ENCODE measurements around the gene SNX27.
"Not testable (repeated sequence)": the region's sequence is repeated elsewhere in the genome, so short reads cannot be mapped to it uniquely, and the experiment has no call there.

Gene SNX27

GRCh38 chr1:151635479-151636072, 23.7 kb downstream of the SNX27 start:
- no peak overlapping the region for H3K4me3 ChIP-seq (ENCODE audit: low read length)
- H3K4me1 ChIP-seq (ENCODE audit: control insufficient read depth, insufficient read depth, low read length): no peaks in the 10 kb centered on the region
- H3K27ac ChIP-seq (ENCODE audit: low read length): no peak overlapping the region
- WGBS (ENCODE audit: insufficient coverage, insufficient read length): no CpG with 5 or more reads among the region's 2 CpGs
- no peaks in the 10 kb centered on the region for H3K9me3 ChIP-seq (ENCODE audit: control insufficient read depth, insufficient read depth, low read length)
- H3K27me3 ChIP-seq (ENCODE audit: control insufficient read depth, insufficient read depth, low read length): no peaks in the 10 kb centered on the region
- DNase-seq (ENCODE audit: low read depth, low spot score): no peak
- H3K36me3 ChIP-seq (ENCODE audit: control insufficient read depth, insufficient read depth, low read length): no peaks in the 10 kb centered on the region

- H3K36me3 ChIP-seq (ENCODE audit: control insufficient read depth, insufficient read depth, low read length): no peaks in the 10 kb centered on the region
- no peaks in the 10 kb centered on the region for H3K9me3 ChIP-seq (ENCODE audit: control insufficient read depth, insufficient read depth, low read length)
- H3K27me3 ChIP-seq (ENCODE audit: control insufficient read depth, insufficient read depth, low read length): no peaks in the 10 kb centered on the region
- H3K4me1 ChIP-seq (ENCODE audit: control insufficient read depth, insufficient read depth, low read length): no peaks in the 10 kb centered on the region
- no peak overlapping the region for H3K27ac ChIP-seq (ENCODE audit: low read length)
- no CpG with 5 or more reads among the region's 2 CpGs for WGBS (ENCODE audit: insufficient coverage, insufficient read length)
- no peak for DNase-seq (ENCODE audit: low read depth, low spot score)
- no peak overlapping the region for H3K4me3 ChIP-seq (ENCODE audit: low read length)
Measured at GRCh38 chr1:151638074-151638775, 26.4 kb downstream of the SNX27 start.

- Histone ChIP-seq H3K36me3 (ENCODE audit: control insufficient read depth, insufficient read depth, low read length) (no peaks in the 10 kb centered on the region), H3K4me1 (ENCODE audit: control insufficient read depth, insufficient read depth, low read length) (no peaks in the 10 kb centered on the region), H3K27ac (ENCODE audit: low read length) (no peak overlapping the region), H3K27me3 (ENCODE audit: control insufficient read depth, insufficient read depth, low read length) (no peaks in the 10 kb centered on the region), H3K9me3 (ENCODE audit: control insufficient read depth, insufficient read depth, low read length) (no peaks in the 10 kb centered on the region), H3K4me3 (ENCODE audit: low read length) (no peak overlapping the region)
- WGBS (ENCODE audit: insufficient coverage, insufficient read length): no CpG with 5 or more reads among the region's 9 CpGs
- DNase-seq (ENCODE audit: low read depth, low spot score): no peak
Measured at GRCh38 chr1:151638812-151639211, 27.0 kb downstream of the SNX27 start.

GRCh38 chr1:151639466-151639865, 27.6 kb downstream of the SNX27 start:
- DNase-seq (ENCODE audit: low read depth, low spot score): no peak
- no peak overlapping the region for H3K4me3 ChIP-seq (ENCODE audit: low read length)
- H3K27me3 ChIP-seq (ENCODE audit: control insufficient read depth, insufficient read depth, low read length): no peaks in the 10 kb centered on the region
- no peak overlapping the region for H3K27ac ChIP-seq (ENCODE audit: low read length)
- H3K4me1 ChIP-seq (ENCODE audit: control insufficient read depth, insufficient read depth, low read length): no peaks in the 10 kb centered on the region
- H3K36me3 ChIP-seq (ENCODE audit: control insufficient read depth, insufficient read depth, low read length): no peaks in the 10 kb centered on the region
- WGBS (ENCODE audit: insufficient coverage, insufficient read length): no CpG with 5 or more reads among the region's 2 CpGs
- H3K9me3 ChIP-seq (ENCODE audit: control insufficient read depth, insufficient read depth, low read length): no peaks in the 10 kb centered on the region

- H3K4me3 ChIP-seq (ENCODE audit: low read length): no peak overlapping the region
- H3K9me3 ChIP-seq (ENCODE audit: control insufficient read depth, insufficient read depth, low read length): no peaks in the 10 kb centered on the region
- DNase-seq (ENCODE audit: low read depth, low spot score): no peak
- no peak overlapping the region for H3K27ac ChIP-seq (ENCODE audit: low read length)
- H3K4me1 ChIP-seq (ENCODE audit: control insufficient read depth, insufficient read depth, low read length): no peaks in the 10 kb centered on the region
- WGBS (ENCODE audit: insufficient coverage, insufficient read length): no CpG with 5 or more reads among the region's 1 CpG
- no peaks in the 10 kb centered on the region for H3K36me3 ChIP-seq (ENCODE audit: control insufficient read depth, insufficient read depth, low read length)
- no peaks in the 10 kb centered on the region for H3K27me3 ChIP-seq (ENCODE audit: control insufficient read depth, insufficient read depth, low read length)
Measured at GRCh38 chr1:151641229-151641628, 29.4 kb downstream of the SNX27 start.

GRCh38 chr1:151643085-151643484, 31.2 kb downstream of the SNX27 start:
- H3K9me3 ChIP-seq (ENCODE audit: control insufficient read depth, insufficient read depth, low read length); H3K36me3 ChIP-seq (ENCODE audit: control insufficient read depth, insufficient read depth, low read length); DNase-seq (ENCODE audit: low read depth, low spot score); H3K4me1 ChIP-seq (ENCODE audit: control insufficient read depth, insufficient read depth, low read length); H3K4me3 ChIP-seq (ENCODE audit: low read length); H3K27ac ChIP-seq (ENCODE audit: low read length); H3K27me3 ChIP-seq (ENCODE audit: control insufficient read depth, insufficient read depth, low read length): not testable (repeated sequence)
- no CpG with 5 or more reads among the region's 11 CpGs for WGBS (ENCODE audit: insufficient coverage, insufficient read length)

GRCh38 chr1:151644001-151644400, 32.2 kb downstream of the SNX27 start:
- WGBS (ENCODE audit: insufficient coverage, insufficient read length): no CpG with 5 or more reads among the region's 2 CpGs
- Histone ChIP-seq H3K36me3 (ENCODE audit: control insufficient read depth, insufficient read depth, low read length) (no peaks in the 10 kb centered on the region), H3K9me3 (ENCODE audit: control insufficient read depth, insufficient read depth, low read length) (no peaks in the 10 kb centered on the region), H3K4me3 (ENCODE audit: low read length) (no peak overlapping the region), H3K4me1 (ENCODE audit: control insufficient read depth, insufficient read depth, low read length) (no peaks in the 10 kb centered on the region), H3K27ac (ENCODE audit: low read length) (no peak overlapping the region), H3K27me3 (ENCODE audit: control insufficient read depth, insufficient read depth, low read length) (no peaks in the 10 kb centered on the region)
- DNase-seq (ENCODE audit: low read depth, low spot score): no peak

- Histone ChIP-seq H3K27me3 (ENCODE audit: control insufficient read depth, insufficient read depth, low read length) (no peaks in the 10 kb centered on the region), H3K4me3 (ENCODE audit: low read length) (no peak overlapping the region), H3K4me1 (ENCODE audit: control insufficient read depth, insufficient read depth, low read length) (no peaks in the 10 kb centered on the region), H3K9me3 (ENCODE audit: control insufficient read depth, insufficient read depth, low read length) (no peaks in the 10 kb centered on the region), H3K36me3 (ENCODE audit: control insufficient read depth, insufficient read depth, low read length) (no peaks in the 10 kb centered on the region), H3K27ac (ENCODE audit: low read length) (no peak overlapping the region)
- DNase-seq (ENCODE audit: low read depth, low spot score): no peak
- WGBS (ENCODE audit: insufficient coverage, insufficient read length): no CpG with 5 or more reads among the region's 1 CpG
Measured at GRCh38 chr1:151653397-151653796, 41.5 kb downstream of the SNX27 start.

- Histone ChIP-seq H3K36me3 (ENCODE audit: control insufficient read depth, insufficient read depth, low read length) (no peaks in the 10 kb centered on the region), H3K27ac (ENCODE audit: low read length) (no peak overlapping the region), H3K27me3 (ENCODE audit: control insufficient read depth, insufficient read depth, low read length) (no peaks in the 10 kb centered on the region), H3K4me3 (ENCODE audit: low read length) (no peak overlapping the region), H3K4me1 (ENCODE audit: control insufficient read depth, insufficient read depth, low read length) (no peaks in the 10 kb centered on the region), H3K9me3 (ENCODE audit: control insufficient read depth, insufficient read depth, low read length) (no peaks in the 10 kb centered on the region)
- no CpG with 5 or more reads among the region's 3 CpGs for WGBS (ENCODE audit: insufficient coverage, insufficient read length)
- no peak for DNase-seq (ENCODE audit: low read depth, low spot score)
Measured at GRCh38 chr1:151655371-151655770, 43.5 kb downstream of the SNX27 start.

- Histone ChIP-seq H3K4me1 (ENCODE audit: control insufficient read depth, insufficient read depth, low read length) (no peaks in the 10 kb centered on the region), H3K27me3 (ENCODE audit: control insufficient read depth, insufficient read depth, low read length) (no peaks in the 10 kb centered on the region), H3K4me3 (ENCODE audit: low read length) (no peak overlapping the region), H3K9me3 (ENCODE audit: control insufficient read depth, insufficient read depth, low read length) (no peaks in the 10 kb centered on the region), H3K36me3 (ENCODE audit: control insufficient read depth, insufficient read depth, low read length) (no peaks in the 10 kb centered on the region; the same call in 1 of the 2 replicates), H3K27ac (ENCODE audit: low read length) (no peak overlapping the region)
- no peak for DNase-seq (ENCODE audit: low read depth, low spot score)
- WGBS (ENCODE audit: insufficient coverage, insufficient read length): no CpG with 5 or more reads among the region's 6 CpGs
Measured at GRCh38 chr1:151661751-151662150, 49.9 kb downstream of the SNX27 start.

- Histone ChIP-seq H3K4me1 (ENCODE audit: control insufficient read depth, insufficient read depth, low read length) (no peaks in the 10 kb centered on the region), H3K27me3 (ENCODE audit: control insufficient read depth, insufficient read depth, low read length) (no peaks in the 10 kb centered on the region), H3K9me3 (ENCODE audit: control insufficient read depth, insufficient read depth, low read length) (no peaks in the 10 kb centered on the region), H3K27ac (ENCODE audit: low read length) (no peak overlapping the region), H3K36me3 (ENCODE audit: control insufficient read depth, insufficient read depth, low read length) (peaks cover 2% of the 10 kb centered on the region; the same call in 1 of the 2 replicates), H3K4me3 (ENCODE audit: low read length) (no peak overlapping the region)
- no CpG with 5 or more reads among the region's 3 CpGs for WGBS (ENCODE audit: insufficient coverage, insufficient read length)
- DNase-seq (ENCODE audit: low read depth, low spot score): no peak
Measured at GRCh38 chr1:151668090-151668489, 56.2 kb downstream of the SNX27 start.
